HG02970 (cell line): ENCODE data around the gene TRIM2.

Experiments used
- ATAC-seq: cut with Tn5 transposase; IDR thresholded peaks from one replicate; pipeline ENCODE4 v1.9.1; 2021; ENCODE audit warnings: mild to moderate bottlenecking, moderate library complexity, moderate number of reproducible peaks; ENCODE audit not compliant: unreplicated experiment, low FRiP score

TRIM2 gene

DNA sequence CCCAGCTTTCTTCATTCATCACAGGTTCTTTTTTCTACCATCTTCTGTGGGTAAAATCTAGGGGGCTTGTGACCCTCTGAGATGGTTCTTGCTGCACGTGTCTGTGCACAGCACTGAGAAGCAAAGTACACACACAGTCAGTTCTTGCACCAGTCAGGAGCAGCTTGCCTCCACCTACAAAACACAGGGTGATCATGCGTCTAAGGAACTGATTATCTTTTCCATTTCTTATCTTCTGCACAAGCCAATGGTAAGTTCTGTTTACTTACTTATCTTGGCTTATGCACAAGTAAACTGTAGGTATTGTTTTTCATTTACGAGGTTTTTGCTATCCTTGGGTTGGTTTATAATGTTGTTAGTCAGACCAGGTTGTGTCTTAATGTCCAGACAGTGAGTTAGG, 40.7 kb downstream of the TRIM2 start:
- ATAC-seq = no peak

DNA sequence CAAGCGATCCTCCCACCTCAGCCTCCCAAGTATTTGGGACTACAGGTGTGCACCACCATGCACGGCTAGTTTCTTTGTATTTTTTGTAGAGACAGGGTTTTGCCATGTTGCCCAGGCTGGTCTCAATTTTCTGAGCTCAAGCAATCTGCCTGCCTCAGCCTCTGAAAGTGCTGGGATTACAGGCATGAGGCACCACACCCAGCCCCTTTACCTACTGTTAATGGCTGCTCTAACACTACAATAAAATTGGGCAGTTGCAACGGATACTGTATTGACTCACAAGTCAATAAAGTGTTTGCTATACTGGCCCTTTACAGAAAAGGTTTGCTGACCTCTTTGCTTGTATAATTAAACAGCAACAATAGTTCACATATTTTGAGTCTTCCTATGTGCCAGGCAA, 41.5 kb downstream of the TRIM2 start:
- ATAC-seq = no peak

DNA sequence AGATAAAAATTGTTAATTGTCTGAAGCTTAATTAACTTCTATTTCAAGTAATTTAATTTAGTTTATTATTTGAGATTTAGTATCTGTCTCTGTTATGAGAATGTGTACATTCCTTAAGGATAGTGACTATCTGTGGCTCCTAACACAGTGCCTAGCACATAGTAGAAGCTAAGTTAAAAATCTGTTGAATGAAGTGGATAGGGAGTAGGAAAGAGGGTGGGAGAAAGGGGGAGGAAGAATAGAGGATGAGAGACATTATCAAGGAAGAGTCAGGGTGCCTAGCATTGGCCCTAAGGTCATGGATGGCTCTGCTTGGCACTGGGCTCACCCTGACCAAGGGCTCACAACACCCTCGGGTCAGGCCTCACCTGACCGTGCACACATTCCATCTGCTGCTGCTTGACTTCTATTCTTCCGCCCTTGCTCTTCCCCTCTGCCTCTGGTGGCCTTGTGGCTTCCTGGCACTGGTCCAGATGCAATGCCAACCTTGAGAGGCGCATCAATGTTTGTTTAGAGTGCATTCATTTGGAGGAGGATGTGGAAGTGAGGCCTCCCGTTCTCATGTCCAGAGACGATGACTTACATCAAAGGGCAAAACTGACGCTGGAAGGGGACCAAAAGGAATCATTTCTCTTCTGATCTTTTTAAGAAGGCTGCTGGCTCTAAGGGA, 42.3 kb downstream of the TRIM2 start:
- ATAC-seq = no peak

DNA sequence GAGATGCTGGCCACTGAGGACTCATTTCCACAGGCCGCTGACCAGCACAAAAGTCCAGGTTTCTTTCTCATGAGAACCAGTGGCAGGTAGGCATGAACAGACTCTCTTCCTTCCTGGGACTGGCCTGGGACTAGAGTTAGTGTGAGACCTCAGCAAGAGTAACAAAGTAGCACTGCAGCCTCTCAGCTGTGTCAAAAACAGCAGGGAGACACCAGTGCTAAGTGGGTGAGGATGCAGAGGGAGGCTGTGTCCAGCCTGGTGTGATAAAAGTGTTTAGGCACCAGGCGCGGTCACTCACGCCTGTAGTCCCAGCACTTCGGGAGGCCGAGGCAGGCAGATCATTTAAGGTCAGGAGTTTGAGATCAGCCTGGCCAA, 42.9 kb downstream of the TRIM2 start:
- no peak for ATAC-seq

DNA sequence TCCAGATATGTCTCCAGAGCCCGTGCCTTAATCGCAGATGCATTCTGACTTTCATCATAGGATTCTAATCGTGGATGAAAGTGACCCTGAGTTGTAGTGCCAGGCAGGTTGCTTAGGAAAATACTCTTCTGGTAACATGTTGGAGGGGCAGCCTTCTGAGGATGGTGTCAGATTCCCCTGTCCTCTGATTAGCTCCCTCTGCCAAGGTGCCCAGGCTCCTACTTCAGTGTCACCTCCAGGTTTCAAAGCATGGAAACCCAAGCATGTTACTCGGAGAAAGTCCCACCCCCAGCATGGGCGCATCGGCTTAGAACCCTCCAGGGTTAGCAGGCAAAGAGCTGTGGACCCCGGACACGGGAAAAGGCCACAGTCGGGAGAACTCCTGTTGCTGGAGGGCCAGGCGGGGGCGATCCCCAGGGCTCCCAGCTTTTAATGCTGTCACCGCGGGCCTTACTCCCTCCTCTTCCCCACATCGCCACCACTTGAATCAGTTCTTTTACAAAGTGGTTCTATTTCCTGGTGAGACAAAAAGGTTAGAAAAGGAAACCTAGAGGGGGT, 44.5 kb downstream of the TRIM2 start:
- no peak for ATAC-seq

DNA sequence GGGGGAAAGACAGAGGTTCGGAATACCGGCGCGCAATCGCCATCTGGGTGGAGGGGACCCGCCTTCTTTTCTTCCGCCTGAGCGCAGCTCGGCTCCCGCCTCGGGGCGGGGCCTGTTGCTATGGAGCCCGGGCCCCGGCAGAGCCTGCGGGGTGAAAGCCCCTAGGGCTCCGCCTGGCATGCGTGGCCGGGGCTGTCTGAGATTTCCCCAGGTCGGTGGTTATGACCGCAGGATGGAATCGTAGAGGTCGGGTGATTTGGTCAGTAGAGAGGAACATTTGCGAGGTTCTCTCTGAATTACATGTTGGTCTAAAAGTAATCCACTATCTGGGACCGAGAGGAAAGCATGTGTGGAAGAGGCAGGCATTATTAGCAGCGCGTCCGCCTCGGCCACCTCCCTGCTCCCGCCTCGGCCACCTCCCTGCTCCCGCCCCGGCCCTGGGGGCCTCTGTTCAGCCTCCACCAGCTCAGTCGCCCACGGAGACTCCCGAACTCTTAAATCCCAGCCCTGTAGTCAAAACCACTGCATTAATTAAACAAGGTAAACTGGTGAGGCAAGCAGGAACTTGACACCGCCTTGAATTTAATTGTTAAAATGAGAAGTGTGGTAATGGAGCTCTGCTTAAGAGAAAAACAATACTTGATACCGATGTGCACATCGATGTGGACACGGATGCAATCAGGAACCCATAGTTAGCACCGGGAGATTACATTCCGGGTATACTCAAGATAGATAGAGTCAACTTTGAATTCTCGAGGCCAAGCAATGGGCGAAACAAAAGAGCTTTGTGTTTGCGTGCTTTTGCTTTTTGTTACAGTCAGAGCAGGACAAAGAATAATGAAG, 45.2 kb downstream of the TRIM2 start:
- peak; percentile 95 for ATAC-seq

GRCh38 chr4:153252122-153252521, 47.9 kb downstream of the TRIM2 start:
- ATAC-seq = no peak

GRCh38 chr4:153255233-153255632, 51.0 kb downstream of the TRIM2 start:
- ATAC-seq = no peak

- ATAC-seq = no peak
These were observed 52.9 kb downstream of the TRIM2 start for GRCh38 chr4:153257151-153257620.

- no peak for ATAC-seq
These were observed 53.7 kb downstream of the TRIM2 start for GRCh38 chr4:153257991-153258390.

- no peak for ATAC-seq
These were observed 54.5 kb downstream of the TRIM2 start for GRCh38 chr4:153258750-153259149.

GRCh38 chr4:153259661-153260060, 55.4 kb downstream of the TRIM2 start:
- ATAC-seq = no peak

- no peak for ATAC-seq
These were observed 55.9 kb downstream of the TRIM2 start for GRCh38 chr4:153260132-153260531.

GRCh38 chr4:153260553-153261300, 56.5 kb downstream of the TRIM2 start:
- no peak for ATAC-seq

DNA sequence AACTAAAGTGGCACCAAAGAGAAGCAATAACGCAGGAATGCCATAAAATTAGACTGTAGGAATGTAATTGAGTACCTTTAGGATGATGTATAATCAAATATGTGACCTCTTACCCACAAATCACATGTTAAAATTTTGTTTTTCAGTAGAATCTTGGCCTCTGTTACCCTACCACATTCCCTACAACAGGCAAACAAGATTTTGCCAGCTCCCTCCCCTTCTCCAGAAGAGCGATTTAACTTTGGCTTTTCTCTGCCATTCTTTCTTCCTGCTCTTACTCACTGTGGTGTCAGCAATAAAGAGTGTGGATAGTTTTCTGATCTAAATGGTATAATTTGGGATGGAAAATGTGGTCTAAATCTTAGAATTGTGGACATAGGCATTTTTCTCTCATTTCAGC, 57.2 kb downstream of the TRIM2 start:
- ATAC-seq = no peak

GRCh38 chr4:153261914-153262313, 57.7 kb downstream of the TRIM2 start:
- no peak for ATAC-seq

DNA sequence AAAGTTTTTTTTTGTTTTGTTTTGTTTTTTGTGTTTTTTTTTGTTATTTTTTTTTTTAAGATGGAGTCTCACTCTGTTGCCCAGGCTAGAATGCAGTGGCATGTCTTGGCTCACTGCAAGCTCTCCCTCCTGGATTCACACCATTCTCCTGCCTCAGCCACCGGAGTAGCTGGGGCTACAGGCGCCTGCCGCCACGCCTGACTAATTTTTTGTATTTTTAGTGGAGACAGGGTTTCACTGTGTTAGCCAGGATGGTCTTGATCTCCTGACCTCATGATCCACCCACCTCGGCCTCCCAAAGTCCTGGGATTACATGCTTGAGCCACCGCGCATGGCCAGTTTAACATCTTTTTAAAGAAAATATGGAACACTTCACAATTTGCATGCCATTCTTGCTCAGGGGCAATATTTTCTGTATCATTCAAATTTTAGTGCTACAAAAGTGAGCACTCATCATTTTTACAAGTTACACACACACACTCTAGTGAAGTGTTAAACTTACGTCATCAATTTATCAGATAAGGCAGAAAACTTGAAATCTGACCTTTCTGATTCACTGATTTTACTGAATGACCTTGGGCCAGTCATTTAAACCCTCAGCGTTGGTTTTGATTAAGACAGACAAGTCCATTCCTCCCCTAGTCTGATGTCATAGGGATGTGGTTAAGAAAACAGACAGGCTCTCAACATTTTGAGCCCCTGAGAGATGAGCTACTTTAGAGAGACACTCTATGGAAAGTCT, 61.2 kb downstream of the TRIM2 start:
- no peak for ATAC-seq

DNA sequence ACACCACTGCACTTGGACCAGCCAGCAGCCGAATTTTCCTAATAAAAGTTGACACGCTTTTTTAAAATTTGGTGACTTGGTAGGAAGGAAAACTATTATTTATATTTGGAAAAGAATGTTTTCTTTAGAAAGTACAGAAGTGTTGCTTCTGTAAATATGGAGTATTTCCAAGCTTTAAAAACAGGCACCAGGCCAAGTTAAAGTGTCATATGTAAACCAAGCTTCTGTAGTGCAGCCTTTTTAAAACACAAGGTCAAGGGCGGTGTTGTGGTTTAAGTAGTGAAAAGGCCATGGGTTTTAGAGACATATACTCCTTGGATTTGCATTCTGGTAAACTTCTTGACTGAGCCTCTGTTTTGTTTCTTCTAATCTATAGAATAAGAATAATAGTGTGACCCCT, 62.7 kb downstream of the TRIM2 start:
- ATAC-seq = no peak

DNA sequence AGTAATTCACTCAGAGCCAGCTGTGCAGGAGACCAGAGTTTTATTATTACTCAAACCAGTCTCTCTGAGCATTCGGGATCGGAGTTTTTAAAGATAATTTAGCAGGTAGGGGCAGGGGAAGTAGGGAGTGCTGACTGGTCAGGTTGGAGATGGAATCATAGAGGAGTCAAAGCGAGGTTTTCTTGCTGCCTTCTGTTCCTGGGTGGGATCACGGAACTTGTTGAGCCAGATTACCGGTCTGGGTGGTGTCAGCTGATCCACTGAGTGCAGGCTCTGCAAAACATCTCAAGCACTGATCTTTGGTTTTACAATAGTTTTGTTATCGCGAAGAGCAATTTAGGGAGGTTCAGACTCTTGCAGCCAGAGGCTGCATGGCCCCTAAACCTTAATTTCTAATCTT, 63.6 kb downstream of the TRIM2 start:
- no peak for ATAC-seq

DNA sequence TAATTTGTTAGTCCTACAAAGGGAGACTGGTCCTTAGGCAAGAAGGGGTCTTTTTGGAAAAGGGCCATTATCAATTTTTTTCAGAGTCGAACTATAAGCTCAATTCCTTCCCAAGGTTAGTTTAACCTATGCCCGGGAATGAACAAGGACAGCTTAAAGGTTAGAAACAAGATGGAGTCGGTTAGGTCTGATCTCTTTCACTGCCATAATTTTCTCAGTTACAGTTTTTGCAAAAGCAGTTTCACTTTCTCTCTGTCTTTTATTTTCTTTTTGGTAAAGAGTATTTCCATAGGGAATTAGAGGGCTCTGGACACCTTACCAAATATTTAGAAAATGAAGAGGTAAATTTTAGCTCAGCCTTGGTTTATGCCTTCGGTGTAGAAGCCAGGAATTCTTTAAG, 64.1 kb downstream of the TRIM2 start:
- ATAC-seq = no peak
